K562 (cell line): ENCODE results near the gene CEND1. TPM values are rescaled to one million over a fixed set of nuclear protein-coding genes. Genes with fewer than 3 reads are reported as not detected.

Source experiments
- ATAC-seq: fragments of 200-7000 bp; cut with Tn5 transposase; 3 replicates; pipeline ENCODE4 v1.9.1; 2020; ENCODE audit warnings: moderate library complexity
- BruUV-seq: library from RNA; stranded (reverse); fragments of 400-500 nt; replicated peaks from 2 replicates; lab custom pipeline; 2021; lab: Mats Ljungman, UMichigan
- CTCF ChIA-PET: fragments of 300-600 bp; formaldehyde crosslinking; extraction: SDS; loops from one replicate; lab custom pipeline; 2021; ENCODE audit warnings: low intra/inter-chr PET ratio; lab: Yijun Ruan, JAX
- POLR2A ChIA-PET: fragments of 300-600, 350-650 bp; sonication (Branson Sonifier 250); formaldehyde crosslinking; extraction: SDS; loops from one replicate; lab custom pipeline; 2021; ENCODE audit warnings: antibody characterized with exemption, inconsistent platforms; lab: Yijun Ruan, JAX
- DNase-seq, 4 experiments: peaks; one replicate each; pipeline versions ENCODE4 v3.0.0 to v3.0.0-alpha.2; 2011 to 2018; ENCODE audit warnings: low spot score in 3 of 4, mixed read lengths in 3 of 4; ENCODE audit errors: extremely low read depth in 1 of 4
- FAIRE-seq: peaks from 2 replicates; lab custom pipeline; 2011; peaks lifted over from hg19 to GRCh38; lab: Jason Lieb, UNC
- H2AFZ ChIP-seq: 2 replicates; pipeline ENCODE4 v1.6.0; 2011; ENCODE audit warnings: low read depth, low read length, control low read depth, inconsistent platforms
- H3K27ac ChIP-seq: fragments of 200-600 bp; 3 replicates; pipeline ENCODE4 v1.8.0; 2011; ENCODE audit warnings: low read depth, mild to moderate bottlenecking, control low read depth, inconsistent platforms, low read length, moderate library complexity, mixed read lengths; ENCODE audit errors: extremely low read depth
- H3K27me3 ChIP-seq, 2 experiments: fragments of 300-600 bp in 1 of 2; 2 replicates in 1 of 2; 3 replicates in 1 of 2; pipeline versions ENCODE4 v1.6.0 to v1.8.0; 2011; ENCODE audit warnings: inconsistent platforms in 2 of 2, low read length in 2 of 2, mild to moderate bottlenecking in 1 of 2, mixed read lengths in 1 of 2, moderate library complexity in 1 of 2; ENCODE audit not compliant: control insufficient read depth in 2 of 2, insufficient read depth in 2 of 2
- H3K36me3 ChIP-seq: fragments of 300-600 bp; 3 replicates; pipeline ENCODE4 v1.8.0; 2011; ENCODE audit warnings: mild to moderate bottlenecking, low read length, inconsistent platforms; ENCODE audit not compliant: control insufficient read depth, insufficient read depth
- H3K4me1 ChIP-seq, 2 experiments: fragments of 200-600 bp in 1 of 2; replicated peaks in 1 of 2; 2 replicates in 1 of 2; 3 replicates in 1 of 2; pipeline versions ENCODE4 v1.5.1 to v1.8.0; 2011; ENCODE audit warnings: inconsistent platforms in 2 of 2, low read length in 2 of 2, mild to moderate bottlenecking in 1 of 2, mixed read lengths in 1 of 2, moderate library complexity in 1 of 2; ENCODE audit not compliant: control insufficient read depth in 2 of 2, insufficient read depth in 2 of 2
- H3K4me2 ChIP-seq: 2 replicates; pipeline ENCODE4 v1.6.1; 2011; ENCODE audit warnings: low read length, control low read depth, inconsistent platforms, mixed read lengths; ENCODE audit not compliant: insufficient read depth
- H3K4me3 ChIP-seq: fragments of 200-600 bp; sonication (generic), shearing (Covaris generic); 2 replicates; pipeline ENCODE4 v1.5.1; 2016; ENCODE audit warnings: control low read depth, inconsistent platforms
- H3K79me2 ChIP-seq: fragments of 200-600 bp; 3 replicates; pipeline ENCODE4 v1.8.0; 2011; ENCODE audit warnings: low read length, inconsistent platforms; ENCODE audit not compliant: control insufficient read depth, insufficient read depth
- H3K9ac ChIP-seq, 2 experiments: 2 replicates each; pipeline versions ENCODE4 v1.6.0 to v1.6.1; 2011; ENCODE audit warnings: low read depth in 2 of 2, low read length in 2 of 2, control low read depth in 1 of 2, inconsistent platforms in 1 of 2, mild to moderate bottlenecking in 1 of 2, mixed read lengths in 1 of 2; ENCODE audit not compliant: insufficient read depth in 1 of 2
- H3K9me1 ChIP-seq: one replicate; pipeline ENCODE4 v1.6.0; 2011; ENCODE audit warnings: inconsistent platforms, mild to moderate bottlenecking, low read length, moderate library complexity; ENCODE audit not compliant: control insufficient read depth, insufficient read depth
- H3K9me3 ChIP-seq: replicated peaks from 2 replicates; pipeline ENCODE4 v1.5.1; 2011; ENCODE audit warnings: low read depth, low read length, inconsistent platforms; ENCODE audit not compliant: control insufficient read depth, insufficient read depth
- H4K20me1 ChIP-seq: replicated peaks from 2 replicates; pipeline ENCODE4 v1.6.1; 2011; ENCODE audit warnings: low read length, inconsistent platforms, mixed read lengths; ENCODE audit not compliant: control insufficient read depth, insufficient read depth
- CEBPG ChIP-seq, 3 experiments: fragments of 200-800 bp in 1 of 3; sonication (Bioruptor generic) in 1 of 3; sonication (generic) in 1 of 3; formaldehyde crosslinking in 1 of 3; IDR thresholded peaks in 2 of 3; conservative IDR thresholded peaks in 1 of 3; 2 replicates each; pipeline versions ENCODE4 v1.6.1 to v1.8.0; 2016 to 2022; ENCODE audit warnings: missing compliant biosample characterization in 2 of 3, missing genetic modification characterization in 2 of 3, mild to moderate bottlenecking in 1 of 3, missing genetic modification reagents in 1 of 3
- DPF2 ChIP-seq: fragments of 450-650 bp; IDR thresholded peaks from 2 replicates; pipeline ENCODE4 v1.6.1; 2016
- KDM2B ChIP-seq: fragments of 250-450 bp; sonication (Bioruptor Pico); IDR thresholded peaks from 2 replicates; pipeline ENCODE4 v1.8.0; 2021; ENCODE audit warnings: mild to moderate bottlenecking, moderate library complexity
- LEF1 ChIP-seq: fragments of 450-650 bp; IDR thresholded peaks from 2 replicates; pipeline ENCODE4 v1.6.1; 2016; ENCODE audit warnings: mild to moderate bottlenecking
- MTF1 ChIP-seq: fragments of 250-450 bp; sonication (Bioruptor Pico); IDR thresholded peaks from 2 replicates; pipeline ENCODE4 v1.9.0; 2021; ENCODE audit warnings: moderate library complexity, mild to moderate bottlenecking, inconsistent platforms, borderline replicate concordance
- POLR2H ChIP-seq: IDR thresholded peaks from 2 replicates; pipeline ENCODE4 v1.6.1; 2016; ENCODE audit warnings: missing genetic modification characterization, low read depth, mild to moderate bottlenecking, control low read depth, missing compliant biosample characterization, moderate library complexity
- SIRT6 ChIP-seq: IDR thresholded peaks from one replicate; pipeline ENCODE4 v1.6.1; 2012; ENCODE audit warnings: low read depth, mild to moderate bottlenecking, control low read depth, inconsistent platforms, low read length, moderate library complexity
- ZNF217 ChIP-seq: sonication (generic); formaldehyde crosslinking; IDR thresholded peaks from 2 replicates; pipeline ENCODE4 v1.8.0; 2022; ENCODE audit warnings: mild to moderate bottlenecking, missing genetic modification reagents
- WGBS: fragments of 100-300 bp; shearing (Covaris generic); methylation state at CpG from one replicate; pipeline ENCODE4 v1.1.6; 2016; ENCODE audit warnings: low coverage, mixed read lengths; ENCODE audit not compliant: insufficient coverage; ENCODE audit errors: missing lambda C conversion rate; 5-methylcytosine and 5-hydroxymethylcytosine counted together
- in situ Hi-C: fragments of 300-500 bp; cut with MboI; formaldehyde crosslinking; loops from 4 replicates; pipeline ENCODE4 v1.15.0; 2018; ENCODE audit warnings: inconsistent platforms, mixed read lengths
- intact Hi-C: fragments of 100-400 bp; cut with micrococcal nuclease; formaldehyde crosslinking; loops from 2 replicates; pipeline ENCODE4 v1.14.2; 2022
- polyA plus RNA-seq, 8 experiments: library from polyadenylated mRNA; depleted of rRNA in 4 of 8; stranded (reverse) in 5 of 8; unstranded in 3 of 8; fragments of >200 nt; fragmentation: Nextera tagmentation in 2 of 8; fragmentation: Illumina TruSeq in 1 of 8; extraction: Ambion mirVana in 2 of 8; extraction: Trizol in 1 of 8; gene quantifications; 2 replicates each; pipeline versions ENCODE4 v1.2.1 to v1.2.3, GENCODE V29; 2011 to 2014; ENCODE audit warnings: inconsistent platforms in 1 of 8, missing spikeins in 1 of 8
- total RNA-seq, 7 experiments: library from RNA; depleted of rRNA in 6 of 7; stranded (reverse); fragments of >200 nt in 6 of 7; fragmentation: Illumina TruSeq in 2 of 7; extraction: Trizol in 2 of 7; gene quantifications; 2 replicates each; pipeline versions ENCODE4 v1.2.1 to v1.2.3, GENCODE V29; 2011 to 2021; ENCODE audit warnings: low replicate concordance in 1 of 7
- TF ChIP-seq, protein P1 (sequence below): sonication (generic); IDR thresholded peaks from 2 replicates; pipeline ENCODE4 v1.6.1; 2016

CEND1 gene
- total and polyA plus RNA-seq, 9 of the 15 experiments (the other 6 are each of a cell fraction or from before 2014, with no cell fraction given), result 0.13 to 0.18 (median 0.16) TPM; not detected in 6

- Histone ChIP-seq H3K9me3 (no peaks in the 10 kb centered on the region), H3K4me2 (peak overlapping the region; percentile 80), H3K9ac (peak overlapping the region; percentile 75 to 94), H4K20me1 (no peaks in the 10 kb centered on the region), H3K27me3 (no peaks in the 10 kb centered on the region)
- CTCF ChIA-PET, result no interaction called here
- POLR2A ChIA-PET, result interaction anchor here (0.6 to 0.9 kb wide), 2 partner anchors 14 to 738 kb away, joined by 3 read pairs; no protein-coding TSS in a partner anchor
- no TSS peak for BruUV-seq
- no peak for FAIRE-seq
- no peak for TF ChIP-seq ZNF217
- no peak for TF ChIP-seq LEF1
- 0 out of 2 replicates have a peak, but pooled peaks have one; percentile 5 for TF ChIP-seq POLR2H (tag)
- 0 out of 2 replicates have a peak, but pooled peaks have one; percentile 34 for TF ChIP-seq KDM2B (CRISPR knock-in tag)
- TF ChIP-seq, protein P1, sequence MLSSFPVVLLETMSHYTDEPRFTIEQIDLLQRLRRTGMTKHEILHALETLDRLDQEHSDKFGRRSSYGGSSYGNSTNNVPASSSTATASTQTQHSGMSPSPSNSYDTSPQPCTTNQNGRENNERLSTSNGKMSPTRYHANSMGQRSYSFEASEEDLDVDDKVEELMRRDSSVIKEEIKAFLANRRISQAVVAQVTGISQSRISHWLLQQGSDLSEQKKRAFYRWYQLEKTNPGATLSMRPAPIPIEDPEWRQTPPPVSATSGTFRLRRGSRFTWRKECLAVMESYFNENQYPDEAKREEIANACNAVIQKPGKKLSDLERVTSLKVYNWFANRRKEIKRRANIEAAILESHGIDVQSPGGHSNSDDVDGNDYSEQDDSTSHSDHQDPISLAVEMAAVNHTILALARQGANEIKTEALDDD, result no peak
- no peak for TF ChIP-seq MTF1 (CRISPR knock-in tag)
- peak; percentile 50; the same call in 1 of the 2 replicates for TF ChIP-seq CEBPG (CRISPR knock-in tag; IDR thresholded peaks at IDR 0.05)
- TF ChIP-seq CEBPG (tag; conservative IDR thresholded peaks at IDR 0.05 in 1 of 2, IDR thresholded peaks at IDR 0.05 in 1 of 2), result peak in 1 of 2 experiments; percentile 45; a peak in 2 of 4 replicates
- TF ChIP-seq SIRT6, result no peak
- 0 out of 2 replicates have a peak, but pooled peaks have one; percentile 2 for TF ChIP-seq DPF2
- TF ChIP-seq, all 486 proteins: peak for 4
- peaks cover 5% of the 10 kb centered on the region for H3K9me1 ChIP-seq
- in situ Hi-C loops (no loop called here), intact Hi-C loops (no loop called here)
- peaks cover 35% of the 10 kb centered on the region; the same call in 1 of the 3 replicates for H3K36me3 ChIP-seq
- H3K4me1 ChIP-seq, result peaks cover 24 to 93% of the 10 kb centered on the region in 2 experiments
- peak in 2 of 4 experiments; percentile 46 to 57 for DNase-seq
- H3K4me3 ChIP-seq, result peak overlapping the region; percentile 52
- peak; percentile 60 for ATAC-seq
- H3K79me2 ChIP-seq, result peaks cover 5% of the 10 kb centered on the region; the same call in 2 of the 3 replicates
- peak overlapping the region; percentile 95 for H2AFZ ChIP-seq
- peak overlapping the region; percentile 85 for H3K27ac ChIP-seq
- WGBS, result 1% methylated on average over 19 of the region's 22 CpGs
Measured at GRCh38 chr11:826836-827145, 36.9 kb upstream of the CEND1 start.
